CD4-positive, alpha-beta T cell treated with Interferon gamma for 1 hour (primary cell): Measurements from ENCODE around the gene HEPACAM.

Source experiments
- DNase-seq: peaks from one replicate; pipeline ENCODE4 v3.0.0-alpha.2; 2020

The HEPACAM gene

GRCh38 chr11:124942466-124943253 is 6.8 kb upstream of the HEPACAM start:
- no peak for DNase-seq

GRCh38 chr11:124941703-124942102 is 5.9 kb upstream of the HEPACAM start:
- DNase-seq, result no peak

- DNase-seq, result no peak
Observed at GRCh38 chr11:124938970-124939369, 3.1 kb upstream of the HEPACAM start.

- DNase-seq, result no peak
Observed at GRCh38 chr11:124938206-124938765, 2.4 kb upstream of the HEPACAM start.

- DNase-seq, result no peak
Observed at GRCh38 chr11:124937336-124937935, 1.6 kb upstream of the HEPACAM start.

GRCh38 chr11:124934862-124935547 is 842 bp downstream of the HEPACAM start:
- no peak for DNase-seq

GRCh38 chr11:124930799-124931198 is 5.0 kb downstream of the HEPACAM start:
- DNase-seq, result no peak

GRCh38 chr11:124928942-124929665 is 6.7 kb downstream of the HEPACAM start:
- DNase-seq, result no peak

GRCh38 chr11:124923296-124923695 is 12.6 kb downstream of the HEPACAM start:
- DNase-seq, result no peak

GRCh38 chr11:124922831-124923230 is 13.0 kb downstream of the HEPACAM start:
- DNase-seq, result no peak

- DNase-seq, result peak; percentile 84
Observed at GRCh38 chr11:124920870-124921609, 14.8 kb downstream of the HEPACAM start.

GRCh38 chr11:124920356-124920755 is 15.5 kb downstream of the HEPACAM start:
- no peak for DNase-seq

GRCh38 chr11:124919898-124920297 is 15.9 kb downstream of the HEPACAM start:
- DNase-seq, result no peak

GRCh38 chr11:124918950-124919349 is 16.9 kb downstream of the HEPACAM start, which contains the start of gene HEPN1:
TSS of gene HEPN1 (plus strand) at chr11:124919250.
- no peak for DNase-seq

GRCh38 chr11:124917115-124917637 is 18.7 kb downstream of the HEPACAM start:
- no peak for DNase-seq

GRCh38 chr11:124916370-124916710 is 19.5 kb downstream of the HEPACAM start:
- no peak for DNase-seq

- no peak for DNase-seq
Observed at GRCh38 chr11:124915541-124916369, 20.1 kb downstream of the HEPACAM start.

GRCh38 chr11:124902616-124903015 is 33.2 kb downstream of the HEPACAM start:
- DNase-seq, result no peak

GRCh38 chr11:124900464-124900863 is 35.4 kb downstream of the HEPACAM start:
- no peak for DNase-seq

GRCh38 chr11:124899383-124900145 is 36.3 kb downstream of the HEPACAM start:
- DNase-seq, result no peak
